H1 (cell line): ENCODE data around the gene KRT80. TPM values are rescaled to one million over a fixed set of nuclear protein-coding genes. Genes with fewer than 3 reads are reported as not detected.

ENCODE experiments used
- CTCF ChIA-PET: fragments of 300-600 bp; sonication (Branson Sonifier 250); formaldehyde crosslinking; loops from one replicate; lab custom pipeline; 2021; ENCODE audit not compliant: partially characterized antibody; lab: Charles Lee
- POLR2A ChIA-PET: fragments of 300-600 bp; sonication (Branson Sonifier 250); formaldehyde crosslinking; loops from one replicate; lab custom pipeline; 2021; ENCODE audit warnings: inconsistent platforms; ENCODE audit not compliant: partially characterized antibody; lab: Charles Lee
- DNase-seq, 2 experiments: peaks; one replicate each; pipeline versions ENCODE4 v3.0.0 to v3.0.0-alpha.2; 2010 to 2022; ENCODE audit warnings: low spot score in 2 of 2, low read depth in 1 of 2, mixed read lengths in 1 of 2
- FAIRE-seq: peaks from 2 replicates; lab custom pipeline; 2011; peaks lifted over from hg19 to GRCh38; lab: Jason Lieb, UNC
- H2AFZ ChIP-seq: 2 replicates; pipeline ENCODE4 v1.8.1; 2012; ENCODE audit warnings: low read length, inconsistent platforms
- H2AK5ac ChIP-seq: 2 replicates; pipeline ENCODE4 v1.6.1; 2013; ENCODE audit warnings: low read depth, low read length
- H2BK120ac ChIP-seq: replicated peaks from 2 replicates; pipeline ENCODE3; 2013; ENCODE audit warnings: low read depth, low read length, inconsistent platforms
- H2BK12ac ChIP-seq: 2 replicates; pipeline ENCODE4 v1.6.1; 2013; ENCODE audit warnings: low read depth, low read length
- H2BK15ac ChIP-seq: 2 replicates; pipeline ENCODE4 v1.6.1; 2013; ENCODE audit warnings: low read length
- H2BK20ac ChIP-seq: 2 replicates; pipeline ENCODE4 v1.6.1; 2013; ENCODE audit warnings: low read length
- H2BK5ac ChIP-seq: 2 replicates; pipeline ENCODE4 v1.6.1; 2013; ENCODE audit warnings: low read depth, low read length
- H3K14ac ChIP-seq: 2 replicates; pipeline ENCODE4 v1.6.1; 2013; ENCODE audit warnings: inconsistent platforms; ENCODE audit not compliant: insufficient read length
- H3K18ac ChIP-seq: 2 replicates; pipeline ENCODE4 v1.6.1; 2013; ENCODE audit warnings: low read length; ENCODE audit errors: extremely low read depth
- H3K23ac ChIP-seq: 2 replicates; pipeline ENCODE4 v1.6.1; 2013; ENCODE audit warnings: inconsistent platforms; ENCODE audit not compliant: insufficient read length
- H3K23me2 ChIP-seq: 2 replicates; pipeline ENCODE4 v1.6.1; 2013; ENCODE audit warnings: low read depth, low read length
- H3K27ac ChIP-seq: 2 replicates; pipeline ENCODE4 v1.6.1; 2011; ENCODE audit warnings: low read depth, low read length, inconsistent platforms
- H3K27me3 ChIP-seq, 4 experiments: replicated peaks in 1 of 4; 1 replicate in 1 of 4; 2 replicates in 3 of 4; pipeline versions ENCODE4 v1.6.1 to v1.8.1; 2011 to 2013; ENCODE audit warnings: low read length in 3 of 4, mild to moderate bottlenecking in 3 of 4, inconsistent platforms in 2 of 4, mixed read lengths in 2 of 4, moderate library complexity in 1 of 4; ENCODE audit not compliant: control insufficient read depth in 3 of 4, insufficient read depth in 3 of 4; ENCODE audit errors: extremely low read depth in 1 of 4
- H3K36me3 ChIP-seq, 4 experiments: 2 replicates each; pipeline versions ENCODE4 v1.6.1 to v1.8.1; 2011 to 2013; ENCODE audit warnings: mild to moderate bottlenecking in 4 of 4, low read length in 3 of 4, moderate library complexity in 2 of 4, control low read depth in 1 of 4, inconsistent platforms in 1 of 4; ENCODE audit not compliant: insufficient read depth in 4 of 4, control insufficient read depth in 2 of 4
- H3K4ac ChIP-seq: replicated peaks from 2 replicates; pipeline ENCODE3; 2013; ENCODE audit warnings: low read length, low read depth, mixed read lengths, inconsistent platforms; ENCODE audit not compliant: insufficient read length
- H3K4me1 ChIP-seq, 4 experiments: replicated peaks in 1 of 4; 1 replicate in 1 of 4; 2 replicates in 3 of 4; pipeline versions ENCODE4 v1.6.1 to v1.8.1; 2011 to 2013; ENCODE audit warnings: low read length in 3 of 4, inconsistent platforms in 2 of 4, mixed read lengths in 1 of 4; ENCODE audit not compliant: insufficient read depth in 4 of 4, control insufficient read depth in 3 of 4
- H3K4me2 ChIP-seq, 2 experiments: 2 replicates each; pipeline versions ENCODE4 v1.6.1 to v1.8.1; 2011 to 2013; ENCODE audit warnings: low read depth in 2 of 2, low read length in 2 of 2, control low read depth in 1 of 2, inconsistent platforms in 1 of 2, mild to moderate bottlenecking in 1 of 2; ENCODE audit not compliant: insufficient read depth in 1 of 2
- H3K4me3 ChIP-seq, 4 experiments: fragments of 200-600, 300-600 bp in 1 of 4; sonication (generic), shearing (Covaris generic), sonication (Bioruptor Twin) in 1 of 4; 2 replicates each; pipeline versions ENCODE4 v1.5.1 to v1.8.1; 2011 to 2016; ENCODE audit warnings: low read length in 4 of 4, low read depth in 3 of 4, control low read depth in 2 of 4, inconsistent platforms in 2 of 4, mild to moderate bottlenecking in 2 of 4, mixed read lengths in 1 of 4, moderate library complexity in 1 of 4; ENCODE audit not compliant: insufficient read depth in 2 of 4; ENCODE audit errors: extremely low read depth in 1 of 4
- H3K56ac ChIP-seq: replicated peaks from 2 replicates; pipeline ENCODE3; 2013; ENCODE audit warnings: low read depth, mild to moderate bottlenecking, mixed read lengths, low read length, inconsistent platforms; ENCODE audit not compliant: insufficient read length
- H3K79me1 ChIP-seq: 2 replicates; pipeline ENCODE4 v1.6.1; 2013; ENCODE audit warnings: low read depth, low read length, control low read depth
- H3K79me2 ChIP-seq, 2 experiments: 2 replicates each; pipeline versions ENCODE4 v1.6.1 to v1.8.1; 2012 to 2013; ENCODE audit warnings: low read length in 2 of 2, mild to moderate bottlenecking in 2 of 2, inconsistent platforms in 1 of 2; ENCODE audit not compliant: insufficient read depth in 2 of 2, control insufficient read depth in 1 of 2
- H3K9ac ChIP-seq, 4 experiments: replicated peaks in 1 of 4; 1 replicate in 1 of 4; 2 replicates in 3 of 4; pipeline versions ENCODE4 v1.6.1 to v1.8.1; 2011 to 2013; ENCODE audit warnings: low read depth in 3 of 4, low read length in 3 of 4, control low read depth in 2 of 4, mild to moderate bottlenecking in 2 of 4, moderate library complexity in 2 of 4, inconsistent platforms in 1 of 4; ENCODE audit errors: extremely low read depth in 1 of 4
- H3K9me3 ChIP-seq, 2 experiments: 2 replicates each; pipeline versions ENCODE4 v1.6.1 to v1.8.1; 2012 to 2013; ENCODE audit warnings: mild to moderate bottlenecking in 2 of 2, moderate library complexity in 2 of 2, control low read depth in 1 of 2, inconsistent platforms in 1 of 2, low read depth in 1 of 2, low read length in 1 of 2, mixed read lengths in 1 of 2; ENCODE audit not compliant: insufficient read depth in 2 of 2
- H4K20me1 ChIP-seq, 2 experiments: replicated peaks in 1 of 2; 2 replicates each; pipeline versions ENCODE3 to v1.8.1; 2011 to 2013; ENCODE audit warnings: inconsistent platforms in 2 of 2, low read length in 2 of 2, mild to moderate bottlenecking in 1 of 2; ENCODE audit not compliant: insufficient read depth in 2 of 2, control insufficient read depth in 1 of 2
- H4K5ac ChIP-seq: 2 replicates; pipeline ENCODE4 v1.6.1; 2013; ENCODE audit warnings: low read length, low read depth, mixed read lengths, inconsistent platforms; ENCODE audit not compliant: insufficient read length
- H4K8ac ChIP-seq: 2 replicates; pipeline ENCODE4 v1.8.0; 2013; ENCODE audit warnings: mild to moderate bottlenecking, moderate library complexity, low read length, inconsistent platforms; ENCODE audit not compliant: insufficient read depth; ENCODE audit errors: extremely low read depth
- H4K91ac ChIP-seq: replicated peaks from 2 replicates; pipeline ENCODE3; 2013; ENCODE audit warnings: low read length, mixed read lengths, inconsistent platforms; ENCODE audit not compliant: insufficient read length
- CEBPB ChIP-seq: IDR thresholded peaks from 2 replicates; pipeline ENCODE4 v1.6.1; 2012; ENCODE audit warnings: low read depth, low read length
- CTBP2 ChIP-seq: IDR thresholded peaks from 2 replicates; pipeline ENCODE4 v1.7.0; 2011; ENCODE audit warnings: borderline replicate concordance, mild to moderate bottlenecking, moderate library complexity, mixed read lengths, low read length; ENCODE audit not compliant: insufficient read depth, insufficient read length
- EP300 ChIP-seq, 2 experiments: IDR thresholded peaks; 1 replicate in 1 of 2; 2 replicates in 1 of 2; pipeline ENCODE4 v1.6.1; 2011 to 2012; ENCODE audit warnings: low read depth in 2 of 2, low read length in 2 of 2, mild to moderate bottlenecking in 2 of 2, borderline replicate concordance in 1 of 2, inconsistent platforms in 1 of 2, moderate library complexity in 1 of 2
- EZH2 ChIP-seq: fragments of 200-600 bp; sonication (generic); IDR thresholded peaks from 2 replicates; pipeline ENCODE4 v1.7.1; 2012; ENCODE audit warnings: low read depth, mild to moderate bottlenecking, moderate library complexity, low read length, inconsistent platforms; ENCODE audit not compliant: severe bottlenecking
- KDM5A ChIP-seq: fragments of 200-600 bp; IDR thresholded peaks from 2 replicates; pipeline ENCODE4 v1.7.1; 2012; ENCODE audit warnings: mild to moderate bottlenecking, low read length, inconsistent platforms, mixed read lengths
- POLR2AphosphoS5 ChIP-seq: IDR thresholded peaks from 2 replicates; pipeline ENCODE4 v1.6.1; 2011; ENCODE audit warnings: low read depth, low read length
- RAD21 ChIP-seq, 2 experiments: IDR thresholded peaks in 1 of 2; conservative IDR thresholded peaks in 1 of 2; 2 replicates each; pipeline ENCODE4 v1.6.1; 2011; ENCODE audit warnings: low read depth in 2 of 2, low read length in 2 of 2, improper control_type of control experiment in 1 of 2, inconsistent platforms in 1 of 2, mild to moderate bottlenecking in 1 of 2, moderate library complexity in 1 of 2
- RBBP5 ChIP-seq: IDR thresholded peaks from 2 replicates; pipeline ENCODE4 v1.7.1; 2012; ENCODE audit warnings: low read depth, mild to moderate bottlenecking, inconsistent platforms, low read length, moderate library complexity, borderline replicate concordance
- SAP30 ChIP-seq: fragments of 300-600 bp; sonication (generic); IDR thresholded peaks from 2 replicates; pipeline ENCODE4 v1.7.1; 2012; ENCODE audit warnings: low read length, moderate library complexity, mild to moderate bottlenecking, inconsistent platforms; ENCODE audit not compliant: insufficient read depth, insufficient replicate concordance
- SIRT6 ChIP-seq: IDR thresholded peaks from one replicate; pipeline ENCODE4 v1.7.1; 2012; ENCODE audit warnings: low read length, inconsistent platforms
- SP4 ChIP-seq: IDR thresholded peaks from 2 replicates; pipeline ENCODE4 v1.6.1; 2012; ENCODE audit warnings: low read length, inconsistent platforms
- TAF1 ChIP-seq: IDR thresholded peaks from 2 replicates; pipeline ENCODE4 v1.6.1; 2011; ENCODE audit warnings: mild to moderate bottlenecking, low read depth, low read length
- TCF12 ChIP-seq: IDR thresholded peaks from 2 replicates; pipeline ENCODE4 v1.6.1; 2011; ENCODE audit warnings: low read depth, mild to moderate bottlenecking, low read length
- WGBS, 2 experiments: shearing (Covaris generic) in 1 of 2; methylation state at CpG; one replicate each; pipeline versions ENCODE4 v1.1.6 to v1.1.7; 2013 to 2015; ENCODE audit warnings: low lambda C conversion rate in 2 of 2, mixed read lengths in 2 of 2, inconsistent platforms in 1 of 2, low coverage in 1 of 2, missing lambda C conversion rate in 1 of 2; ENCODE audit not compliant: insufficient replicate concordance in 2 of 2, insufficient coverage in 1 of 2, insufficient read length in 1 of 2; ENCODE audit errors: extremely low coverage in 1 of 2, missing lambda C conversion rate in 1 of 2; 5-methylcytosine and 5-hydroxymethylcytosine counted together
- polyA plus RNA-seq, 7 experiments: library from polyadenylated mRNA; depleted of rRNA in 3 of 7; stranded (reverse) in 5 of 7; unstranded in 2 of 7; fragments of >200 nt in 5 of 7; fragments of 200-250 nt in 2 of 7; gene quantifications; 1 replicate in 5 of 7; 2 replicates in 1 of 7; 4 replicates in 1 of 7; pipeline versions ENCODE4 v1.2.1 to v1.2.3, GENCODE V29; 2011 to 2013; ENCODE audit warnings: missing spikeins in 2 of 7, mixed read lengths in 2 of 7
- total RNA-seq: library from RNA; stranded (reverse); fragmentation: NEBNext Ultra II Directional; extraction: Animal tissue kit (Norgen Biotek cat#: 25700); gene quantifications from 2 replicates; pipeline ENCODE4 v1.2.1, GENCODE V29; 2021

Gene KRT80
- total and polyA plus RNA-seq, 2 of the 8 experiments (the other 6 are each of a cell fraction or from before 2014, with no cell fraction given) = 0.05 TPM; not detected in 1

- H3K9me3 ChIP-seq = no peaks in the 10 kb centered on the region
- no peak overlapping the region for H3K27ac ChIP-seq
- no peak overlapping the region for H2BK5ac ChIP-seq
- ChIA-PET POLR2A (interaction anchor here (0.6 to 1.4 kb wide), 3 partner anchors 9 to 1821 kb away, joined by 3 read pairs; no protein-coding TSS in a partner anchor), CTCF (interaction anchor here (0.5 to 16.8 kb wide), 16 partner anchors 10 to 136 kb away, joined by 3 to 108 read pairs (median 4); partner anchors contain the start of gene KRT83)
- H3K18ac ChIP-seq = no peak overlapping the region
- H3K23me2 ChIP-seq = no peaks in the 10 kb centered on the region
- no peak overlapping the region for H2BK20ac ChIP-seq
- WGBS, 2 experiments = 80% methylated on average over 16 of the region's 16 CpGs; no CpG with 5 or more reads in 1 of the 2 experiments
- DNase-seq (no peak), FAIRE-seq (no peak)
- no peaks in the 10 kb centered on the region; a peak in 1 of 7 replicates for H3K27me3 ChIP-seq
- H4K20me1 ChIP-seq = no peaks in the 10 kb centered on the region
- no peak overlapping the region for H4K8ac ChIP-seq
- H3K79me2 ChIP-seq = no peaks in the 10 kb centered on the region
- H4K91ac ChIP-seq = peak overlapping the region; percentile 15
- H3K4ac ChIP-seq = no peak overlapping the region
- H3K4me2 ChIP-seq = no peak overlapping the region
- no peak overlapping the region for H3K4me3 ChIP-seq
- no peak overlapping the region for H3K23ac ChIP-seq
- peaks cover 3 to 29% (median 22%) of the 10 kb centered on the region in 4 experiments for H3K4me1 ChIP-seq
- no peak overlapping the region for H4K5ac ChIP-seq
- H3K79me1 ChIP-seq = no peaks in the 10 kb centered on the region
- no peak overlapping the region for H3K14ac ChIP-seq
- no peak overlapping the region for H3K56ac ChIP-seq
- no peaks in the 10 kb centered on the region for H3K36me3 ChIP-seq
- H2BK120ac ChIP-seq = no peak overlapping the region
- no peak overlapping the region for H2AFZ ChIP-seq
- no peak overlapping the region for H3K9ac ChIP-seq
- H2AK5ac ChIP-seq = peak overlapping the region; percentile 44; the same call in 1 of the 2 replicates
- no peak overlapping the region for H2BK12ac ChIP-seq
- 0 out of 2 replicates have a peak overlapping the region, but pooled peaks have one; percentile 81 for H2BK15ac ChIP-seq
- TF ChIP-seq SAP30 (no peak), POLR2AphosphoS5 (no peak), SIRT6 (no peak), CTBP2 (no peak), EP300 (IDR thresholded peaks at IDR 0.05; ENCODE audit: borderline replicate concordance in 1 of 2, low read depth in 2 of 2, low read length in 2 of 2) (no peak), TCF12 (no peak), RAD21 (IDR thresholded peaks at IDR 0.05 in 1 of 2, conservative IDR thresholded peaks at IDR 0.05 in 1 of 2; ENCODE audit: low read depth in 2 of 2, low read length in 2 of 2) (no peak), RBBP5 (no peak), EZH2 (no peak), SP4 (no peak), TAF1 (no peak), CEBPB (no peak), KDM5A (no peak)
Observed at GRCh38 chr12:52185400-52185967, 6.3 kb downstream of the KRT80 start.
